CD14-positive monocyte (primary cell): ENCODE measurements around the gene KLHL41. TPM values are rescaled to one million over a fixed set of nuclear protein-coding genes. Genes with fewer than 3 reads are reported as not detected.

Experiments used
- DNase-seq, 3 donors: peaks; one replicate each; pipeline ENCODE4 v3.0.0-alpha.2; 2011 to 2022
- H2AFZ ChIP-seq: 2 replicates; pipeline ENCODE4 v1.6.0; 2012; ENCODE audit warnings: mild to moderate bottlenecking, low read depth, low read length, inconsistent platforms; ENCODE audit not compliant: insufficient read depth, poor library complexity, severe bottlenecking
- H3K27ac ChIP-seq, 2 donors: 1 replicate in 1 of 2; 2 replicates in 1 of 2; pipeline ENCODE4 v1.5.1; 2012 to 2013; ENCODE audit warnings: low read length in 2 of 2, control low read depth in 1 of 2, inconsistent platforms in 1 of 2, low read depth in 1 of 2, mild to moderate bottlenecking in 1 of 2
- H3K27me3 ChIP-seq, 2 donors: one replicate each; pipeline versions ENCODE4 v1.6.0 to v1.6.1; 2011 to 2013; ENCODE audit warnings: low read length in 2 of 2; ENCODE audit not compliant: control insufficient read depth in 2 of 2, insufficient read depth in 2 of 2
- H3K36me3 ChIP-seq, 2 donors: replicated peaks in 1 of 2; 1 replicate in 1 of 2; 2 replicates in 1 of 2; pipeline versions ENCODE4 v1.5.1 to v1.6.1; 2012 to 2013; ENCODE audit warnings: low read length in 2 of 2, control low read depth in 1 of 2, inconsistent platforms in 1 of 2, mild to moderate bottlenecking in 1 of 2; ENCODE audit not compliant: insufficient read depth in 2 of 2, control insufficient read depth in 1 of 2
- H3K4me1 ChIP-seq, 2 donors: 1 replicate in 1 of 2; 2 replicates in 1 of 2; pipeline versions ENCODE4 v1.5.1 to v1.6.1; 2012 to 2013; ENCODE audit warnings: low read length in 2 of 2, control low read depth in 1 of 2, inconsistent platforms in 1 of 2, mild to moderate bottlenecking in 1 of 2, moderate library complexity in 1 of 2; ENCODE audit not compliant: insufficient read depth in 2 of 2, control insufficient read depth in 1 of 2
- H3K4me2 ChIP-seq: replicated peaks from 2 replicates; pipeline ENCODE3; 2012; ENCODE audit warnings: low read length, moderate library complexity, mild to moderate bottlenecking; ENCODE audit not compliant: poor library complexity, severe bottlenecking; ENCODE audit errors: extremely low read depth
- H3K4me3 ChIP-seq, 3 experiments: fragments of 200-600 bp in 1 of 3; sonication (generic) in 1 of 3; replicated peaks in 1 of 3; 1 replicate in 2 of 3; 2 replicates in 1 of 3; pipeline ENCODE4 v1.5.1; 2011 to 2013; ENCODE audit warnings: low read length in 3 of 3, mild to moderate bottlenecking in 3 of 3, control low read depth in 2 of 3, low read depth in 2 of 3, inconsistent platforms in 1 of 3, moderate library complexity in 1 of 3
- H3K79me2 ChIP-seq: 2 replicates; pipeline ENCODE4 v1.6.0; 2012; ENCODE audit warnings: mild to moderate bottlenecking, control low read depth, inconsistent platforms, low read length, moderate library complexity; ENCODE audit not compliant: insufficient read depth
- H3K9ac ChIP-seq: 2 replicates; pipeline ENCODE4 v1.6.0; 2017; ENCODE audit warnings: low read length, mild to moderate bottlenecking; ENCODE audit not compliant: insufficient read depth, poor library complexity, severe bottlenecking
- H3K9me3 ChIP-seq, 2 donors: replicated peaks in 1 of 2; 1 replicate in 1 of 2; 2 replicates in 1 of 2; pipeline versions ENCODE4 v1.5.1 to v1.6.1; 2012 to 2013; ENCODE audit warnings: low read length in 2 of 2, control low read depth in 1 of 2; ENCODE audit not compliant: control insufficient read depth in 1 of 2, insufficient read depth in 1 of 2
- H4K20me1 ChIP-seq: 2 replicates; pipeline ENCODE4 v1.6.0; 2012; ENCODE audit warnings: mild to moderate bottlenecking, low read length, control low read depth, moderate library complexity; ENCODE audit not compliant: insufficient read depth
- H3K27ac Mint-ChIP-seq, 7 donors: one replicate each; pipeline ENCODE4 v1.8.0; 2020; ENCODE audit warnings: mild to moderate bottlenecking in 7 of 7, mixed read lengths in 7 of 7, moderate library complexity in 6 of 7, inconsistent platforms in 2 of 7
- H3K27me3 Mint-ChIP-seq, 3 donors: one replicate each; pipeline ENCODE4 v1.8.0; 2021 to 2022; ENCODE audit warnings: low read depth in 3 of 3, mild to moderate bottlenecking in 3 of 3, mixed read lengths in 3 of 3, moderate library complexity in 3 of 3, inconsistent platforms in 1 of 3
- H3K36me3 Mint-ChIP-seq, 2 donors: one replicate each; pipeline ENCODE4 v1.8.0; 2020; ENCODE audit warnings: mixed read lengths in 2 of 2, inconsistent platforms in 1 of 2, mild to moderate bottlenecking in 1 of 2
- H3K4me1 Mint-ChIP-seq: one replicate; pipeline ENCODE4 v1.8.0; 2020; ENCODE audit warnings: mild to moderate bottlenecking, mixed read lengths
- H3K4me3 Mint-ChIP-seq, 2 donors: one replicate each; pipeline ENCODE4 v1.8.0; 2020; ENCODE audit warnings: mild to moderate bottlenecking in 2 of 2, mixed read lengths in 2 of 2, moderate library complexity in 1 of 2
- H3K9me3 Mint-ChIP-seq, 7 donors: one replicate each; pipeline ENCODE4 v1.8.0; 2020 to 2022; ENCODE audit warnings: mixed read lengths in 7 of 7, mild to moderate bottlenecking in 6 of 7, moderate library complexity in 6 of 7, inconsistent platforms in 2 of 7
- CTCF ChIP-seq: fragments of 200-600 bp; IDR thresholded peaks from one replicate; pipeline ENCODE4 v1.8.0; 2022; ENCODE audit warnings: antibody characterized with exemption, mild to moderate bottlenecking
- WGBS: methylation state at CpG from one replicate; pipeline ENCODE4 v1.1.5; 2013; ENCODE audit warnings: missing lambda C conversion rate; ENCODE audit not compliant: insufficient coverage; 5-methylcytosine and 5-hydroxymethylcytosine counted together
- intact Hi-C, 2 donors: fragments of 100-400 bp; cut with micrococcal nuclease; formaldehyde crosslinking; loops; one replicate each; pipeline versions ENCODE4 v1.15.0 to v1.15.1; 2023
- polyA minus RNA-seq: library from RNA; depleted of rRNA, polyadenylated mRNA; stranded (reverse); fragments of >200 nt; gene quantifications from 2 replicates; pipeline ENCODE4 v1.2.3, GENCODE V29; 2012
- polyA plus RNA-seq, 3 donors: library from polyadenylated mRNA; depleted of rRNA in 1 of 3; unstranded in 2 of 3; stranded (reverse) in 1 of 3; fragments of 300-500 nt in 2 of 3; fragments of >200 nt in 1 of 3; fragmentation: Illumina TruSeq in 2 of 3; gene quantifications; 1 replicate in 2 of 3; 2 replicates in 1 of 3; pipeline ENCODE4 v1.2.3, GENCODE V29; 2012 to 2021
- total RNA-seq, 12 experiments: library from RNA in 1 of 12; stranded (reverse) in 1 of 12; fragments of 120-200 nt in 1 of 12; gene quantifications; one replicate each; pipeline ENCODE4 v1.2.4 and lab custom pipeline; 2013 to 2026; ENCODE audit warnings: mixed read lengths in 6 of 12, inconsistent platforms in 1 of 12

Gene KLHL41
- 0.40 TPM for total RNA-seq (2013)
- not detected for polyA plus RNA-seq
- polyA minus RNA-seq, result not detected in 2 replicates
- 0 to 0.58 (median 0) reads per million in 11 experiments for total RNA-seq (lab: John Stamatoyannopoulos, UW)

GRCh38 chr2:169509298-169509885 lies at the start of gene KLHL41:
Gene KLHL41, plus strand, starts transcription at chr2:169509702. Its CDS starts 77 bp downstream, at chr2:169509779.
- intact Hi-C loops, result no loop called here
- Histone ChIP-seq H4K20me1 (no peaks in the 10 kb centered on the region), H3K79me2 (no peaks in the 10 kb centered on the region), H3K4me2 (no peak within 1 kb of the TSS), H2AFZ (no peak within 1 kb of the TSS), H3K4me3 (no peak within 1 kb of the TSS), H3K36me3 (no peaks in the 10 kb centered on the region), H3K27me3 (no peaks in the 10 kb centered on the region), H3K9me3 (peaks cover 0 to 4% of the 10 kb centered on the region in 2 donors), H3K4me1 (no peaks in the 10 kb centered on the region), H3K27ac (no peak within 1 kb of the TSS), H3K9ac (no peak within 1 kb of the TSS)
- peaks cover 0 to 11% (median 8%) of the 10 kb centered on the region in 7 donors for H3K9me3 Mint-ChIP-seq
- no peak for TF ChIP-seq CTCF
- peaks cover 0 to 6% of the 10 kb centered on the region in 2 donors for H3K36me3 Mint-ChIP-seq
- no peaks in the 10 kb centered on the region for H3K27me3 Mint-ChIP-seq
- WGBS, result 100% methylated on average over 2 of the region's 4 CpGs
- no peak for DNase-seq
- no peaks in the 10 kb centered on the region for H3K4me1 Mint-ChIP-seq
- no peak within 1 kb of the TSS for H3K27ac Mint-ChIP-seq
- no peak within 1 kb of the TSS for H3K4me3 Mint-ChIP-seq

- no peak overlapping the region for H3K9ac ChIP-seq
- Mint-ChIP-seq H3K27me3 (no peaks in the 10 kb centered on the region), H3K4me1 (no peaks in the 10 kb centered on the region), H3K9me3 (peaks cover 0 to 2% (median 0%) of the 10 kb centered on the region in 7 donors), H3K27ac (no peak overlapping the region), H3K36me3 (no peaks in the 10 kb centered on the region), H3K4me3 (no peak overlapping the region)
- intact Hi-C loops, result no loop called here
- H3K79me2 ChIP-seq, result no peaks in the 10 kb centered on the region
- TF ChIP-seq CTCF, result no peak
- 100% methylated on average over 1 of the region's 1 CpG for WGBS
- H3K27me3 ChIP-seq, result no peaks in the 10 kb centered on the region
- no peak overlapping the region for H2AFZ ChIP-seq
- H3K4me2 ChIP-seq, result no peak overlapping the region
- H3K27ac ChIP-seq, result no peak overlapping the region
- H3K9me3 ChIP-seq, result no peaks in the 10 kb centered on the region
- no peak overlapping the region for H3K4me3 ChIP-seq
- no peaks in the 10 kb centered on the region for H3K4me1 ChIP-seq
- no peaks in the 10 kb centered on the region for H4K20me1 ChIP-seq
- H3K36me3 ChIP-seq, result no peaks in the 10 kb centered on the region
- DNase-seq, result no peak
Measured at GRCh38 chr2:169461143-169461542, 48.4 kb upstream of the KLHL41 start.
